Epithelial cell of esophagus (primary cell): ENCODE measurements around the gene AMZ1.

Experiments
- DNase-seq: peaks from one replicate; pipeline ENCODE4 v3.0.0; 2010; ENCODE audit warnings: low read depth
- H3K4me3 ChIP-seq: 2 replicates; pipeline ENCODE4 v1.5.1; 2011; ENCODE audit warnings: mild to moderate bottlenecking, low read length, control low read depth
- TF ChIP-seq, protein P1 (sequence below): IDR thresholded peaks from 2 replicates; pipeline ENCODE4 v1.5.1; 2011; ENCODE audit warnings: low read depth, mild to moderate bottlenecking, low read length, control low read depth, inconsistent platforms; ENCODE audit not compliant: insufficient read depth; ENCODE audit errors: missing control alignments

AMZ1 gene

GRCh38 chr7:2710901-2711551 lies 23.0 kb downstream of the AMZ1 start:
- no peak for DNase-seq
- TF ChIP-seq, protein P1, sequence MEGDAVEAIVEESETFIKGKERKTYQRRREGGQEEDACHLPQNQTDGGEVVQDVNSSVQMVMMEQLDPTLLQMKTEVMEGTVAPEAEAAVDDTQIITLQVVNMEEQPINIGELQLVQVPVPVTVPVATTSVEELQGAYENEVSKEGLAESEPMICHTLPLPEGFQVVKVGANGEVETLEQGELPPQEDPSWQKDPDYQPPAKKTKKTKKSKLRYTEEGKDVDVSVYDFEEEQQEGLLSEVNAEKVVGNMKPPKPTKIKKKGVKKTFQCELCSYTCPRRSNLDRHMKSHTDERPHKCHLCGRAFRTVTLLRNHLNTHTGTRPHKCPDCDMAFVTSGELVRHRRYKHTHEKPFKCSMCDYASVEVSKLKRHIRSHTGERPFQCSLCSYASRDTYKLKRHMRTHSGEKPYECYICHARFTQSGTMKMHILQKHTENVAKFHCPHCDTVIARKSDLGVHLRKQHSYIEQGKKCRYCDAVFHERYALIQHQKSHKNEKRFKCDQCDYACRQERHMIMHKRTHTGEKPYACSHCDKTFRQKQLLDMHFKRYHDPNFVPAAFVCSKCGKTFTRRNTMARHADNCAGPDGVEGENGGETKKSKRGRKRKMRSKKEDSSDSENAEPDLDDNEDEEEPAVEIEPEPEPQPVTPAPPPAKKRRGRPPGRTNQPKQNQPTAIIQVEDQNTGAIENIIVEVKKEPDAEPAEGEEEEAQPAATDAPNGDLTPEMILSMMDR = no peak
- no peak overlapping the region for H3K4me3 ChIP-seq

DNA sequence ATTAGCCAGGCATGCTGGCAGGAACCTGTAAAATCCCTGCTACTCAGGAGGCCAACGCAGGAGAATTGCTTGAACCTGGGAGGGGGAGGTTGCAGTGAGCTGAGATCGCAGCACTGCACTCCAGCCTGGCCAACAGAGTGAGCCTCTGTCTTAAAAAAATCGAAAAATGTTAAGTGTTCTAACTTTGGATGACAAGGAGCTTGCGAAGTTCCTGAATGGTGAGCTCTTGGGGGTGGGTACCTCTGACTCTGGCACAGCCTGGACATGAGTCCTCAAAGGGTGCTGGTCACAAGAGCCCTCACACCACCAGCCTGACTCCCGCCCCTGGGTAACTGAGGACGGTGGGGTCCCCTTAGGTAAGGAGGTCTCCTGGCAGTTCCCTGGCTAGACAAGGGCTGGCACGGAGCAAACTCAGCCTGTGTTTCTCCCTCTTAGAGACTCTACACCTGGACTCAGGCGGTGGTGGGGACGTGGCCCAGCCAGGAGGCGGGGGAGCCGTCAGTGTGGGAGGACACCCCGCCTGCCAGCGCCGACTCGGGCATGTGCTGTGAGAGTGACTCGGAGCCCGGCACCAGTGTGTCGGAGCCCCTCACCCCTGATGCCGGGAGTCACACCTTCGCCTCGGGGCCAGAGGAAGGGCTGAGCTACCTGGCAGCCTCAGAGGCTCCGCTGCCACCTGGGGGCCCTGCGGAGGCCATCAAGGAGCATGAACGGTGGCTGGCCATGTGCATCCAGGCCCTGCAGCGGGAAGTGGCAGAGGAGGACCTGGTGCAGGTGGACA lies 24.1 kb downstream of the AMZ1 start:
- DNase-seq = no peak
- TF ChIP-seq, protein P1 = no peak
- H3K4me3 ChIP-seq = no peak overlapping the region

- TF ChIP-seq, protein P1 = no peak
- no peak for DNase-seq
- H3K4me3 ChIP-seq = no peak overlapping the region
Observed at GRCh38 chr7:2713370-2713769, 25.4 kb downstream of the AMZ1 start.

GRCh38 chr7:2713978-2714377 lies 26.0 kb downstream of the AMZ1 start:
- no peak overlapping the region for H3K4me3 ChIP-seq
- DNase-seq = no peak

GRCh38 chr7:2714636-2715035 lies 26.6 kb downstream of the AMZ1 start:
- DNase-seq = no peak
- TF ChIP-seq, protein P1 = no peak
- H3K4me3 ChIP-seq = no peak overlapping the region

More at GRCh38 chr7:2713978-2714377, 26.0 kb downstream of the AMZ1 start:
- TF ChIP-seq, protein P1 = no peak

DNA sequence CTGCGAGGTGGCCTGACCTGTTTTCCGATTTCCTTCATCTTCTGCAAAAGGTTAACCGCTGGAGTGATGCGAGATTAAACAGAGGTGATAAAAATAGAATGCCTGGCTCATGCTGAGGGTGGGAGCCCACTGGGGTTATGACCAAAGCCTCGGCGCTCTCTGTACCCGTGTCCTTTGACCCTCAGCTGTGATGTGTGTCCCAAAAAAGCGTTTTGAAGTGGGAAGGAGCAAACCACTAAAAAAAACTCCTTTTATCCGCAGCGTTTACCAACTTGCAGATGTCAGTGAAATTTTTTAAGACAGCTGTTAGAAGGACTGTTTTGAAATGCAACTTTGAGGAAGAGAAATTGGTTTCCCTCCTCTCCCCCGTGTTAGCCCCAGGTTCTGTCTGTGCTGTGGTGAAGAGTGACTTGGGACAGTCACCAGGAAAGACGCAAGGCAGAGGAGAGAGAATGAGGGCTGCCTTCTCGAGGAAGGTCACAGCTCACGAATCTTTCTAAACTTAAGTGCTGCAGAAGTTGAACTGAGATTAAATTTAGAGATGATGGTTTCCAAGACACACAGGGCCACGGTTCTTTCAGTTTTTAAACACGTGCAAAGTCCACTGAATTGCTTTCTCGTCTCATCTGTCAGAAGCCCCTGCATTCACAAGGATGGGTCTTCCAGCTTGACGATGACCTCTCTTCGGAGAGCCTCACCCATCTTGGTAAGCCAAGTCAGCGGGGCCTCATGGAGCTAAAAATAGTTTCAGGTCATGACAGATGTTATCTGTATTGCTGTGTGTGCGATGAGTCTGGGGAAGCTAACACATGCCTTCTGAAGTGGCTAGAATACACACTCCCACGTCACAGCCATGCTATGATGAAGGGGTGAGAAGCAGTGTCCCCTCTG lies 27.6 kb downstream of the AMZ1 start:
- H3K4me3 ChIP-seq = no peak overlapping the region
- TF ChIP-seq, protein P1 = no peak
- no peak for DNase-seq
